ENCODE data around the gene CPLANE1.

CPLANE1 gene

DNA sequence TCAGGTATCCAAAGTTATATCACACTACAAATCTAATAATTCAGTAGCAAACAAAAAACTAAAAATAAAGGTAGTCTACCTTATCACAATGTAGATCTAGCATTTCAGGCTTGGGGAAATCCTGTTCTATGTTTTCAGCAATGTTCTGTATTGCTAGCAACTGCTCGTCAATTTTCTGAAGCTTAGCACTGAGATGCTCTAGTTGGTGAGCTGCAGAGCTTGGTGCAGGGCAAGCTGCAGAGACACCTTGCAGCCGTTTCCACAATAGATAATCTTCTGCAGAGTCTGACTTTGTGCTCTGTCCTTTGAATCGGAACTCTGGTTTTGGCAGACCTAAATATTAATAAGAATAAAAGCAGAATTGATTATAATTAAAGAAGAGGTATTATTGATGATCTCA, 95.5 kb downstream of the CPLANE1 start:
- TF ChIP-seq, protein P1, sequence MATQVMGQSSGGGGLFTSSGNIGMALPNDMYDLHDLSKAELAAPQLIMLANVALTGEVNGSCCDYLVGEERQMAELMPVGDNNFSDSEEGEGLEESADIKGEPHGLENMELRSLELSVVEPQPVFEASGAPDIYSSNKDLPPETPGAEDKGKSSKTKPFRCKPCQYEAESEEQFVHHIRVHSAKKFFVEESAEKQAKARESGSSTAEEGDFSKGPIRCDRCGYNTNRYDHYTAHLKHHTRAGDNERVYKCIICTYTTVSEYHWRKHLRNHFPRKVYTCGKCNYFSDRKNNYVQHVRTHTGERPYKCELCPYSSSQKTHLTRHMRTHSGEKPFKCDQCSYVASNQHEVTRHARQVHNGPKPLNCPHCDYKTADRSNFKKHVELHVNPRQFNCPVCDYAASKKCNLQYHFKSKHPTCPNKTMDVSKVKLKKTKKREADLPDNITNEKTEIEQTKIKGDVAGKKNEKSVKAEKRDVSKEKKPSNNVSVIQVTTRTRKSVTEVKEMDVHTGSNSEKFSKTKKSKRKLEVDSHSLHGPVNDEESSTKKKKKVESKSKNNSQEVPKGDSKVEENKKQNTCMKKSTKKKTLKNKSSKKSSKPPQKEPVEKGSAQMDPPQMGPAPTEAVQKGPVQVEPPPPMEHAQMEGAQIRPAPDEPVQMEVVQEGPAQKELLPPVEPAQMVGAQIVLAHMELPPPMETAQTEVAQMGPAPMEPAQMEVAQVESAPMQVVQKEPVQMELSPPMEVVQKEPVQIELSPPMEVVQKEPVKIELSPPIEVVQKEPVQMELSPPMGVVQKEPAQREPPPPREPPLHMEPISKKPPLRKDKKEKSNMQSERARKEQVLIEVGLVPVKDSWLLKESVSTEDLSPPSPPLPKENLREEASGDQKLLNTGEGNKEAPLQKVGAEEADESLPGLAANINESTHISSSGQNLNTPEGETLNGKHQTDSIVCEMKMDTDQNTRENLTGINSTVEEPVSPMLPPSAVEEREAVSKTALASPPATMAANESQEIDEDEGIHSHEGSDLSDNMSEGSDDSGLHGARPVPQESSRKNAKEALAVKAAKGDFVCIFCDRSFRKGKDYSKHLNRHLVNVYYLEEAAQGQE (IDR thresholded peaks at IDR 0.05; ENCODE audit: insufficient read depth in 1 of 2, low read depth in 2 of 2, low read length in 2 of 2), result no peak
- TF ChIP-seq SIN3A (IDR thresholded peaks at IDR 0.05; ENCODE audit: borderline replicate concordance, insufficient read depth, low read length) (no peak), FOXP2 (optimal IDR thresholded peaks at IDR 0.05; ENCODE audit: borderline replicate concordance, extremely low read depth, extremely low read length, insufficient read depth) (no peak), POLR2AphosphoS5 (IDR thresholded peaks at IDR 0.05; ENCODE audit: low read depth, low read length) (no peak), TAF1 (IDR thresholded peaks at IDR 0.05; ENCODE audit: borderline replicate concordance, insufficient read depth, low read length) (no peak)

DNA sequence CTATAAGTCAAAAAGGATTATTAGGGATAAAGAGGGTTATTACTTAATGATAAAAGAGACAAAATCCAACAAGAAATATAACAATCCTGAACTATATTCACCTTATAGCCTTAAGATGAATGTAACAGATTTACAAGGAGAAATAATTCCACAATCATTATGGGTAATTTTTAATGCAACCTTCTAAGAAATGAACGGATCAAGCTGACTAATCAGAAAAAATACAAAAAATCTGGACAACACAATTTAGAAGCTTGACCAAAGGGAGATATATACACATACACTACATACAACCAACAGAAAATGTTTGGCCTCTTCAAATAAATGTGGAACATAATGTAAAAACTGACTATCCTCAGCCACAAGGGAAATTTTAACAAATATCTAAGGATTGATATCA, 102.3 kb downstream of the CPLANE1 start:
- TF ChIP-seq POLR2AphosphoS5 (IDR thresholded peaks at IDR 0.05; ENCODE audit: low read depth, low read length) (no peak), SIN3A (IDR thresholded peaks at IDR 0.05; ENCODE audit: borderline replicate concordance, insufficient read depth, low read length) (no peak), FOXP2 (optimal IDR thresholded peaks at IDR 0.05; ENCODE audit: borderline replicate concordance, extremely low read depth, extremely low read length, insufficient read depth) (no peak), TAF1 (IDR thresholded peaks at IDR 0.05; ENCODE audit: borderline replicate concordance, insufficient read depth, low read length) (no peak)
- TF ChIP-seq, protein P1 (IDR thresholded peaks at IDR 0.05; ENCODE audit: insufficient read depth in 1 of 2, low read depth in 2 of 2, low read length in 2 of 2), result no peak

DNA sequence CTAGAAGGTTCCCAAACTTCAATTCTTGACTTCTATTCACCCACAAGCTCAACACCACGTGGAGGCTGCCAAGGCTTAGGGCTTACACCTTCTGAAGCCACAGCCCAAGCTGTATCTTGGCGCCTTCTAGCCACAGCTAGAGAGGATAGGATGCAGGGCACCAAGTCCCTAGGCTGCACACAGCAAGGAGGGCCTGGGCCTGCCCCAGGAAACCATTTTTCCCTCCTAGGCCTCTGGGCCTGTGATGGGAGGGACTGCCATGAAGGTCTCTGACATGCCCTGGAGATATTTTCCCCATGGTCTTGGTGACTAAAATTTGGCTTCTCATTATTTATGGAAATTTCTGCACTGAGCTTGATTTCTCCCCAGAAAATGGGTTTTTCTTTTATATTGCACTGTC, 112.5 kb downstream of the CPLANE1 start:
- TF ChIP-seq, protein P1 (IDR thresholded peaks at IDR 0.05; ENCODE audit: insufficient read depth in 1 of 2, low read depth in 2 of 2, low read length in 2 of 2), result no peak
- TF ChIP-seq SIN3A (IDR thresholded peaks at IDR 0.05; ENCODE audit: borderline replicate concordance, insufficient read depth, low read length) (no peak), POLR2AphosphoS5 (IDR thresholded peaks at IDR 0.05; ENCODE audit: low read depth, low read length) (no peak), TAF1 (IDR thresholded peaks at IDR 0.05; ENCODE audit: borderline replicate concordance, insufficient read depth, low read length) (no peak), FOXP2 (optimal IDR thresholded peaks at IDR 0.05; ENCODE audit: borderline replicate concordance, extremely low read depth, extremely low read length, insufficient read depth) (no peak)

DNA sequence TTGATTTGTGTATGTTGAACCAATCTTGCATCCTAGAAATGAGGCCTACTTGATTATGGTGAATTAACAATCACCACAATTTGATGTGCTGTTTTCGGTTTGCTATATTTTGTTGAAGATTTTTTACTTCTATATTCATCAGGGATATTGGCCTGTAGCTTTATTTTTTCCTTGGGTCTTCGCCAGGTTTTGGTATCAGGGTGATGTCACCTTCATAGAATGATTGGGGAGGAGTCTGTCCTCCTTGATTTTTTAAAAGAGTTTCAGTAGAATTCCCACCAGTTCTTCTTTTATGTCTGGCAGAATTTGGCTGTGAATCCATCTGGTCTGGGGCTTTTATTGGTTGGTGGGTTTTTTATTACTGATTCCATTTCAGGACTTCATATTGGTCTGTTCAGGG, 115.2 kb downstream of the CPLANE1 start:
- TF ChIP-seq, protein P1 (IDR thresholded peaks at IDR 0.05; ENCODE audit: insufficient read depth in 1 of 2, low read depth in 2 of 2, low read length in 2 of 2), result no peak
- no peak for TF ChIP-seq TAF1 (IDR thresholded peaks at IDR 0.05; ENCODE audit: borderline replicate concordance, insufficient read depth, low read length)
- no peak for TF ChIP-seq POLR2AphosphoS5 (IDR thresholded peaks at IDR 0.05; ENCODE audit: low read depth, low read length)
- no peak for TF ChIP-seq SIN3A (IDR thresholded peaks at IDR 0.05; ENCODE audit: borderline replicate concordance, insufficient read depth, low read length)

- TF ChIP-seq TAF1 (IDR thresholded peaks at IDR 0.05; ENCODE audit: borderline replicate concordance, insufficient read depth, low read length) (no peak), FOXP2 (optimal IDR thresholded peaks at IDR 0.05; ENCODE audit: borderline replicate concordance, extremely low read depth, extremely low read length, insufficient read depth) (no peak), POLR2AphosphoS5 (IDR thresholded peaks at IDR 0.05; ENCODE audit: low read depth, low read length) (no peak), SIN3A (IDR thresholded peaks at IDR 0.05; ENCODE audit: borderline replicate concordance, insufficient read depth, low read length) (no peak)
- TF ChIP-seq, protein P1 (IDR thresholded peaks at IDR 0.05; ENCODE audit: insufficient read depth in 1 of 2, low read depth in 2 of 2, low read length in 2 of 2), result no peak
These were observed 116.5 kb downstream of the CPLANE1 start for GRCh38 chr5:37132646-37133045.

Measured in PFSK-1 (cell line).